ENCODE measurements around the gene DDX1. TPM values are rescaled to one million over a fixed set of nuclear protein-coding genes. Genes with fewer than 3 reads are reported as not detected.

Gene DDX1
- polyA plus RNA-seq, 3 donors: 14.1 to 35.4 (median 30.1) TPM

DNA sequence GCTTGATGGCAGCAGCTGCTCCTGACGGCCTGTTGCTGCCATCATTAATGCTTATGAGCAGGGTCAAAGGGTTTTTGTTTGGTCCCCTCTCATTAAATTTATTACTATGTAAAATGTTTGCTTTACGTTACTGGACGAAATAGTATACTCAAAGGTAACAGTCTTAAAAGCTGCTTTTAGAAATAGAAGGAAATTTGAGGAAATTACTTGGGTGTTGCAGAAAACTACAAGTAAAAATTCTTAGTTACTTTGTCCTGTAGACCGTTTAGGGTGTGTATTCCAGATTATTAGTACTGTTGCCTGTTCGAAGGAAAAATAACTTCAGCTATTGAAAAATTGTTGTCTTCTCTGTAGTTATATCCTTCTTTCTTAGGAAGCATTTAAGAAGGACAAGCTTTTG, 27.8 kb downstream of the DDX1 start:
- no peak for DNase-seq
- intact Hi-C loops (cut with micrococcal nuclease): no loop called here
- Histone ChIP-seq H2AFZ (ENCODE audit: insufficient read depth, low read depth, low read length, poor library complexity, severe bottlenecking) (no peak overlapping the region), H3K4me1 (ENCODE audit: control insufficient read depth in 1 of 2, insufficient read depth in 2 of 2, low read length in 2 of 2) (no peaks in the 10 kb centered on the region), H3K9ac (ENCODE audit: insufficient read depth, low read length, poor library complexity, severe bottlenecking) (no peak overlapping the region), H3K9me3 (replicated peaks in 1 of 2; ENCODE audit: control insufficient read depth in 1 of 2, insufficient read depth in 1 of 2, low read length in 2 of 2) (no peaks in the 10 kb centered on the region), H3K36me3 (replicated peaks in 1 of 2; ENCODE audit: control insufficient read depth in 1 of 2, insufficient read depth in 2 of 2, low read length in 2 of 2) (peaks cover 91 to 96% of the 10 kb centered on the region in 2 donors), H3K4me2 (replicated peaks; ENCODE audit: extremely low read depth, low read length, poor library complexity, severe bottlenecking) (no peak overlapping the region), H3K4me3 (replicated peaks in 1 of 3; ENCODE audit: low read depth in 2 of 3, low read length in 3 of 3) (no peak overlapping the region), H3K27ac (ENCODE audit: low read depth in 1 of 2, low read length in 2 of 2) (no peak overlapping the region), H4K20me1 (ENCODE audit: insufficient read depth, low read length) (no peaks in the 10 kb centered on the region), H3K27me3 (ENCODE audit: control insufficient read depth in 2 of 2, insufficient read depth in 2 of 2, low read length in 2 of 2) (no peaks in the 10 kb centered on the region), H3K79me2 (ENCODE audit: insufficient read depth, low read length) (no peaks in the 10 kb centered on the region)
- Mint-ChIP-seq H3K36me3 (peaks cover 66 to 69% of the 10 kb centered on the region in 2 donors), H3K27me3 (ENCODE audit: low read depth in 3 of 3) (no peaks in the 10 kb centered on the region), H3K9me3 (no peaks in the 10 kb centered on the region), H3K4me1 (no peaks in the 10 kb centered on the region), H3K27ac (no peak overlapping the region), H3K4me3 (no peak overlapping the region)
- WGBS (ENCODE audit: insufficient coverage): no CpG with 5 or more reads among the region's 5 CpGs
- TF ChIP-seq, protein P1, sequence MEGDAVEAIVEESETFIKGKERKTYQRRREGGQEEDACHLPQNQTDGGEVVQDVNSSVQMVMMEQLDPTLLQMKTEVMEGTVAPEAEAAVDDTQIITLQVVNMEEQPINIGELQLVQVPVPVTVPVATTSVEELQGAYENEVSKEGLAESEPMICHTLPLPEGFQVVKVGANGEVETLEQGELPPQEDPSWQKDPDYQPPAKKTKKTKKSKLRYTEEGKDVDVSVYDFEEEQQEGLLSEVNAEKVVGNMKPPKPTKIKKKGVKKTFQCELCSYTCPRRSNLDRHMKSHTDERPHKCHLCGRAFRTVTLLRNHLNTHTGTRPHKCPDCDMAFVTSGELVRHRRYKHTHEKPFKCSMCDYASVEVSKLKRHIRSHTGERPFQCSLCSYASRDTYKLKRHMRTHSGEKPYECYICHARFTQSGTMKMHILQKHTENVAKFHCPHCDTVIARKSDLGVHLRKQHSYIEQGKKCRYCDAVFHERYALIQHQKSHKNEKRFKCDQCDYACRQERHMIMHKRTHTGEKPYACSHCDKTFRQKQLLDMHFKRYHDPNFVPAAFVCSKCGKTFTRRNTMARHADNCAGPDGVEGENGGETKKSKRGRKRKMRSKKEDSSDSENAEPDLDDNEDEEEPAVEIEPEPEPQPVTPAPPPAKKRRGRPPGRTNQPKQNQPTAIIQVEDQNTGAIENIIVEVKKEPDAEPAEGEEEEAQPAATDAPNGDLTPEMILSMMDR (IDR thresholded peaks at IDR 0.05): no peak

DNA sequence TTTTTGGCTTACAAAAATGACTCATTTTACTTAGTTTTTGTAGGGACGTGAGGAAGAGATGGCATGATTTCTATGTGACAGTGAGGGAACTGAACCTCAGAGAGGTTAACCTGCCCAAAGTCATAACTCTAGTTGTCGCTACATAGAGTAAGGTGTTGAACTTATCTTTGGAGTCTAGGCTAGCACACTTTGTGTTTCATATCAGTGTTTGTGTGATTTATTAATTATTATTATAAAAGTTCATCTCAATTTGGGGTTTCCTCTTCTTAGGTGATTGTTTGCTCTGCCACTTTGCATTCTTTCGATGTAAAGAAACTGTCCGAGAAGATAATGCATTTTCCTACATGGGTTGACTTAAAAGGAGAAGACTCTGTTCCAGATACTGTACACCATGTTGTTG, 28.3 kb downstream of the DDX1 start:
- no CpG with 5 or more reads among the region's 4 CpGs for WGBS (ENCODE audit: insufficient coverage)
- no peak overlapping the region for H3K27ac Mint-ChIP-seq
- Histone ChIP-seq H3K27ac (ENCODE audit: low read depth in 1 of 2, low read length in 2 of 2) (no peak overlapping the region), H3K36me3 (replicated peaks in 1 of 2; ENCODE audit: control insufficient read depth in 1 of 2, insufficient read depth in 2 of 2, low read length in 2 of 2) (peaks cover 93 to 96% of the 10 kb centered on the region in 2 donors), H3K27me3 (ENCODE audit: control insufficient read depth in 2 of 2, insufficient read depth in 2 of 2, low read length in 2 of 2) (no peaks in the 10 kb centered on the region), H3K4me3 (replicated peaks in 1 of 3; ENCODE audit: low read depth in 2 of 3, low read length in 3 of 3) (no peak overlapping the region), H3K9me3 (replicated peaks in 1 of 2; ENCODE audit: control insufficient read depth in 1 of 2, insufficient read depth in 1 of 2, low read length in 2 of 2) (no peaks in the 10 kb centered on the region), H3K79me2 (ENCODE audit: insufficient read depth, low read length) (no peaks in the 10 kb centered on the region), H3K4me1 (ENCODE audit: control insufficient read depth in 1 of 2, insufficient read depth in 2 of 2, low read length in 2 of 2) (no peaks in the 10 kb centered on the region), H3K9ac (ENCODE audit: insufficient read depth, low read length, poor library complexity, severe bottlenecking) (no peak overlapping the region), H4K20me1 (ENCODE audit: insufficient read depth, low read length) (no peaks in the 10 kb centered on the region), H3K4me2 (replicated peaks; ENCODE audit: extremely low read depth, low read length, poor library complexity, severe bottlenecking) (no peak overlapping the region), H2AFZ (ENCODE audit: insufficient read depth, low read depth, low read length, poor library complexity, severe bottlenecking) (no peak overlapping the region)
- no peak overlapping the region for H3K4me3 Mint-ChIP-seq
- intact Hi-C loops (cut with micrococcal nuclease): no loop called here
- H3K9me3 Mint-ChIP-seq: no peaks in the 10 kb centered on the region
- H3K27me3 Mint-ChIP-seq (ENCODE audit: low read depth in 3 of 3): no peaks in the 10 kb centered on the region
- TF ChIP-seq, protein P1 (IDR thresholded peaks at IDR 0.05): no peak
- DNase-seq: no peak
- H3K36me3 Mint-ChIP-seq: peaks cover 65 to 71% of the 10 kb centered on the region in 2 donors
- H3K4me1 Mint-ChIP-seq: no peaks in the 10 kb centered on the region
